IgD-negative memory B cell (primary cell): ENCODE data around the gene GALNTL6. TPM values are rescaled to one million over a fixed set of nuclear protein-coding genes. Genes with fewer than 3 reads are reported as not detected.

Experiments used
- H3K27ac Mint-ChIP-seq, 3 donors: one replicate each; pipeline ENCODE4 v1.8.0; 2020 to 2022; ENCODE audit warnings: mild to moderate bottlenecking in 3 of 3, mixed read lengths in 3 of 3, moderate library complexity in 1 of 3
- H3K27me3 Mint-ChIP-seq: one replicate; pipeline ENCODE4 v1.8.0; 2021; ENCODE audit warnings: mixed read lengths
- H3K36me3 Mint-ChIP-seq: one replicate; pipeline ENCODE4 v1.8.0; 2020; ENCODE audit warnings: mild to moderate bottlenecking, mixed read lengths
- H3K4me1 Mint-ChIP-seq, 3 donors: one replicate each; pipeline ENCODE4 v1.8.0; 2020 to 2022; ENCODE audit warnings: mixed read lengths in 3 of 3, mild to moderate bottlenecking in 1 of 3
- H3K4me3 Mint-ChIP-seq, 4 donors: one replicate each; pipeline ENCODE4 v1.8.0; 2020 to 2022; ENCODE audit warnings: mild to moderate bottlenecking in 4 of 4, mixed read lengths in 4 of 4, moderate library complexity in 3 of 4
- H3K9me3 Mint-ChIP-seq, 3 donors: one replicate each; pipeline ENCODE4 v1.8.0; 2020 to 2021; ENCODE audit warnings: mixed read lengths in 3 of 3, mild to moderate bottlenecking in 1 of 3
- polyA plus RNA-seq: library from polyadenylated mRNA; unstranded; fragments of 300-500 nt; fragmentation: Illumina TruSeq; gene quantifications from one replicate; pipeline ENCODE4 v1.2.3, GENCODE V29; 2021

Gene GALNTL6
- polyA plus RNA-seq, 1 donor from 2014 or later, result 1.3 TPM

GRCh38 chr4:172485007-172485406, 671.8 kb downstream of the GALNTL6 start:
- H3K27me3 Mint-ChIP-seq, result no peaks in the 10 kb centered on the region
- H3K4me1 Mint-ChIP-seq, result no peaks in the 10 kb centered on the region
- no peak overlapping the region for H3K27ac Mint-ChIP-seq
- H3K4me3 Mint-ChIP-seq, result no peak overlapping the region
- H3K9me3 Mint-ChIP-seq, result peaks cover 0 to 6% (median 0%) of the 10 kb centered on the region in 3 donors
- H3K36me3 Mint-ChIP-seq, result no peaks in the 10 kb centered on the region

GRCh38 chr4:172486531-172486930, 673.3 kb downstream of the GALNTL6 start:
- no peak overlapping the region for H3K4me3 Mint-ChIP-seq
- no peaks in the 10 kb centered on the region for H3K36me3 Mint-ChIP-seq
- H3K27me3 Mint-ChIP-seq, result no peaks in the 10 kb centered on the region
- H3K27ac Mint-ChIP-seq, result no peak overlapping the region
- no peaks in the 10 kb centered on the region for H3K9me3 Mint-ChIP-seq
- no peaks in the 10 kb centered on the region for H3K4me1 Mint-ChIP-seq

GRCh38 chr4:172489861-172490260, 676.7 kb downstream of the GALNTL6 start:
- H3K27ac Mint-ChIP-seq, result no peak overlapping the region
- no peaks in the 10 kb centered on the region for H3K9me3 Mint-ChIP-seq
- H3K4me3 Mint-ChIP-seq, result no peak overlapping the region
- H3K27me3 Mint-ChIP-seq, result no peaks in the 10 kb centered on the region
- no peaks in the 10 kb centered on the region for H3K36me3 Mint-ChIP-seq
- no peaks in the 10 kb centered on the region for H3K4me1 Mint-ChIP-seq

GRCh38 chr4:172495769-172496168, 682.6 kb downstream of the GALNTL6 start:
- Mint-ChIP-seq H3K27me3 (no peaks in the 10 kb centered on the region), H3K27ac (no peak overlapping the region), H3K4me1 (no peaks in the 10 kb centered on the region), H3K9me3 (no peaks in the 10 kb centered on the region), H3K36me3 (no peaks in the 10 kb centered on the region), H3K4me3 (no peak overlapping the region)

GRCh38 chr4:172497321-172497720, 684.1 kb downstream of the GALNTL6 start:
- Mint-ChIP-seq H3K36me3 (no peaks in the 10 kb centered on the region), H3K4me1 (no peaks in the 10 kb centered on the region), H3K27ac (no peak overlapping the region)

GRCh38 chr4:172514011-172514410, 700.8 kb downstream of the GALNTL6 start:
- H3K27ac Mint-ChIP-seq, result no peak overlapping the region
- H3K9me3 Mint-ChIP-seq, result peaks cover 0 to 2% (median 0%) of the 10 kb centered on the region in 3 donors
- H3K4me3 Mint-ChIP-seq, result no peak overlapping the region
- H3K27me3 Mint-ChIP-seq, result no peaks in the 10 kb centered on the region
- H3K36me3 Mint-ChIP-seq, result no peaks in the 10 kb centered on the region
- H3K4me1 Mint-ChIP-seq, result no peaks in the 10 kb centered on the region

More at GRCh38 chr4:172497321-172497720, 684.1 kb downstream of the GALNTL6 start:
- Mint-ChIP-seq H3K9me3 (no peaks in the 10 kb centered on the region), H3K27me3 (no peaks in the 10 kb centered on the region), H3K4me3 (no peak overlapping the region)

- Mint-ChIP-seq H3K27me3 (no peaks in the 10 kb centered on the region), H3K4me3 (no peak overlapping the region), H3K36me3 (no peaks in the 10 kb centered on the region), H3K4me1 (no peaks in the 10 kb centered on the region), H3K9me3 (peaks cover 0 to 2% (median 0%) of the 10 kb centered on the region in 3 donors), H3K27ac (no peak overlapping the region)
Measured at GRCh38 chr4:172514801-172515200, 701.6 kb downstream of the GALNTL6 start.

- H3K9me3 Mint-ChIP-seq, result peaks cover 0 to 2% (median 0%) of the 10 kb centered on the region in 3 donors
- H3K4me3 Mint-ChIP-seq, result no peak overlapping the region
- no peaks in the 10 kb centered on the region for H3K4me1 Mint-ChIP-seq
- no peak overlapping the region for H3K27ac Mint-ChIP-seq
- H3K36me3 Mint-ChIP-seq, result no peaks in the 10 kb centered on the region
- no peaks in the 10 kb centered on the region for H3K27me3 Mint-ChIP-seq
Measured at GRCh38 chr4:172515266-172515879, 702.2 kb downstream of the GALNTL6 start.

GRCh38 chr4:172517391-172517790, 704.2 kb downstream of the GALNTL6 start:
- no peaks in the 10 kb centered on the region for H3K4me1 Mint-ChIP-seq
- no peak overlapping the region for H3K27ac Mint-ChIP-seq
- H3K36me3 Mint-ChIP-seq, result no peaks in the 10 kb centered on the region
- H3K9me3 Mint-ChIP-seq, result peaks cover 0 to 2% (median 0%) of the 10 kb centered on the region in 3 donors
- no peaks in the 10 kb centered on the region for H3K27me3 Mint-ChIP-seq
- H3K4me3 Mint-ChIP-seq, result no peak overlapping the region

GRCh38 chr4:172521248-172521647, 708.0 kb downstream of the GALNTL6 start:
- no peaks in the 10 kb centered on the region for H3K9me3 Mint-ChIP-seq
- no peak overlapping the region for H3K4me3 Mint-ChIP-seq
- no peak overlapping the region for H3K27ac Mint-ChIP-seq
- no peaks in the 10 kb centered on the region for H3K36me3 Mint-ChIP-seq
- H3K27me3 Mint-ChIP-seq, result no peaks in the 10 kb centered on the region
- no peaks in the 10 kb centered on the region for H3K4me1 Mint-ChIP-seq

- Mint-ChIP-seq H3K4me3 (no peak overlapping the region), H3K36me3 (no peaks in the 10 kb centered on the region), H3K9me3 (no peaks in the 10 kb centered on the region), H3K27me3 (no peaks in the 10 kb centered on the region), H3K27ac (no peak overlapping the region), H3K4me1 (no peaks in the 10 kb centered on the region)
Measured at GRCh38 chr4:172521680-172522079, 708.5 kb downstream of the GALNTL6 start.

- H3K27ac Mint-ChIP-seq, result no peak overlapping the region
- H3K4me1 Mint-ChIP-seq, result no peaks in the 10 kb centered on the region
- H3K9me3 Mint-ChIP-seq, result no peaks in the 10 kb centered on the region
- H3K4me3 Mint-ChIP-seq, result no peak overlapping the region
- H3K27me3 Mint-ChIP-seq, result no peaks in the 10 kb centered on the region
- H3K36me3 Mint-ChIP-seq, result no peaks in the 10 kb centered on the region
Measured at GRCh38 chr4:172543249-172543648, 730.0 kb downstream of the GALNTL6 start.

GRCh38 chr4:172546782-172547181, 733.6 kb downstream of the GALNTL6 start:
- H3K27me3 Mint-ChIP-seq, result no peaks in the 10 kb centered on the region
- no peaks in the 10 kb centered on the region for H3K4me1 Mint-ChIP-seq
- no peak overlapping the region for H3K4me3 Mint-ChIP-seq
- H3K9me3 Mint-ChIP-seq, result no peaks in the 10 kb centered on the region
- no peak overlapping the region for H3K27ac Mint-ChIP-seq
- no peaks in the 10 kb centered on the region for H3K36me3 Mint-ChIP-seq

GRCh38 chr4:172547724-172548123, 734.5 kb downstream of the GALNTL6 start:
- Mint-ChIP-seq H3K27ac (no peak overlapping the region), H3K4me3 (no peak overlapping the region), H3K27me3 (no peaks in the 10 kb centered on the region), H3K4me1 (no peaks in the 10 kb centered on the region), H3K36me3 (no peaks in the 10 kb centered on the region), H3K9me3 (peaks cover 0 to 2% (median 0%) of the 10 kb centered on the region in 3 donors)

- Mint-ChIP-seq H3K9me3 (peaks cover 0 to 3% (median 2%) of the 10 kb centered on the region in 3 donors), H3K36me3 (no peaks in the 10 kb centered on the region), H3K27me3 (no peaks in the 10 kb centered on the region), H3K4me1 (no peaks in the 10 kb centered on the region), H3K4me3 (no peak overlapping the region), H3K27ac (no peak overlapping the region)
Measured at GRCh38 chr4:172553216-172553615, 740.0 kb downstream of the GALNTL6 start.

- Mint-ChIP-seq H3K4me1 (no peaks in the 10 kb centered on the region), H3K36me3 (no peaks in the 10 kb centered on the region), H3K27ac (no peak overlapping the region), H3K27me3 (no peaks in the 10 kb centered on the region), H3K4me3 (no peak overlapping the region), H3K9me3 (peaks cover 0 to 3% (median 2%) of the 10 kb centered on the region in 3 donors)
Measured at GRCh38 chr4:172554588-172554987, 741.4 kb downstream of the GALNTL6 start.
